Keratinocyte (primary cell): ENCODE measurements around the gene PTPRU.

ENCODE experiments used
- EZH2 ChIP-seq: IDR thresholded peaks from one replicate; pipeline ENCODE4 v1.6.1; 2012; ENCODE audit warnings: inconsistent platforms, mild to moderate bottlenecking, low read length, moderate library complexity
- TF ChIP-seq, protein P1 (sequence below), 3 experiments: IDR thresholded peaks in 1 of 3; conservative IDR thresholded peaks in 1 of 3; optimal IDR thresholded peaks in 1 of 3; 2 replicates in 2 of 3; 3 replicates in 1 of 3; pipeline versions ENCODE3 to v1.5.1; 2011; ENCODE audit warnings: low read length in 3 of 3, mild to moderate bottlenecking in 3 of 3, moderate library complexity in 2 of 3, control low read depth in 1 of 3, inconsistent platforms in 1 of 3; ENCODE audit not compliant: insufficient read depth in 2 of 3; ENCODE audit errors: extremely low read depth in 1 of 3

DNA sequence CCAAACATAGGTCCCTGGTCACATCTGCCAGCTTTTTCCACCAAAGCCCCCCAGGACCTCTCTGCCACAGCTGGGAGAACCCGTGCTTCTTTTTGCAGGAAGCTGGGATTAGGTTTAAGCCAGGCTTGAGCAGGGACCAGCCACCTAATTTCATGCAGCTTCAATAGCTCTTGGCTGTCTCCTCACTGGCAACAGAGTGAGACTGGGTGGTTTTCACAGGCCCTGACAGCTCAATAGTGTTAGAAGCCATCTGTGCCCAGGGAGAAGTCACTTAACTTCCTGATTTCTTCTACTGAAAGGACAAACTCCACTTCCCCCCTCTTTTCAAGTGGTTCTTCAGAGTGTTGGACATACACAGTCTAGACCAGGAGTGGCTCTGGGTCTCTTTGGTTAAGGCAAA lies 34.3 kb upstream of the PTPRU start:
- TF ChIP-seq, protein P1, sequence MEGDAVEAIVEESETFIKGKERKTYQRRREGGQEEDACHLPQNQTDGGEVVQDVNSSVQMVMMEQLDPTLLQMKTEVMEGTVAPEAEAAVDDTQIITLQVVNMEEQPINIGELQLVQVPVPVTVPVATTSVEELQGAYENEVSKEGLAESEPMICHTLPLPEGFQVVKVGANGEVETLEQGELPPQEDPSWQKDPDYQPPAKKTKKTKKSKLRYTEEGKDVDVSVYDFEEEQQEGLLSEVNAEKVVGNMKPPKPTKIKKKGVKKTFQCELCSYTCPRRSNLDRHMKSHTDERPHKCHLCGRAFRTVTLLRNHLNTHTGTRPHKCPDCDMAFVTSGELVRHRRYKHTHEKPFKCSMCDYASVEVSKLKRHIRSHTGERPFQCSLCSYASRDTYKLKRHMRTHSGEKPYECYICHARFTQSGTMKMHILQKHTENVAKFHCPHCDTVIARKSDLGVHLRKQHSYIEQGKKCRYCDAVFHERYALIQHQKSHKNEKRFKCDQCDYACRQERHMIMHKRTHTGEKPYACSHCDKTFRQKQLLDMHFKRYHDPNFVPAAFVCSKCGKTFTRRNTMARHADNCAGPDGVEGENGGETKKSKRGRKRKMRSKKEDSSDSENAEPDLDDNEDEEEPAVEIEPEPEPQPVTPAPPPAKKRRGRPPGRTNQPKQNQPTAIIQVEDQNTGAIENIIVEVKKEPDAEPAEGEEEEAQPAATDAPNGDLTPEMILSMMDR (optimal IDR thresholded peaks at IDR 0.05 in 1 of 3, IDR thresholded peaks at IDR 0.05 in 1 of 3, conservative IDR thresholded peaks at IDR 0.05 in 1 of 3; ENCODE audit: extremely low read depth in 1 of 3, insufficient read depth in 2 of 3, low read length in 3 of 3) = no peak
- TF ChIP-seq EZH2 = no peak
